H1 (cell line): Measurements from ENCODE around the gene BIRC5. TPM values are rescaled to one million over a fixed set of nuclear protein-coding genes. Genes with fewer than 3 reads are reported as not detected.

Experiments used
- CTCF ChIA-PET: fragments of 300-600 bp; sonication (Branson Sonifier 250); formaldehyde crosslinking; loops from one replicate; lab custom pipeline; 2021; ENCODE audit not compliant: partially characterized antibody; lab: Charles Lee
- POLR2A ChIA-PET: fragments of 300-600 bp; sonication (Branson Sonifier 250); formaldehyde crosslinking; loops from one replicate; lab custom pipeline; 2021; ENCODE audit warnings: inconsistent platforms; ENCODE audit not compliant: partially characterized antibody; lab: Charles Lee
- DNase-seq, 2 experiments: peaks; one replicate each; pipeline versions ENCODE4 v3.0.0 to v3.0.0-alpha.2; 2010 to 2022; ENCODE audit warnings: low spot score in 2 of 2, low read depth in 1 of 2, mixed read lengths in 1 of 2
- FAIRE-seq: peaks from 2 replicates; lab custom pipeline; 2011; peaks lifted over from hg19 to GRCh38; lab: Jason Lieb, UNC
- H2AFZ ChIP-seq: 2 replicates; pipeline ENCODE4 v1.8.1; 2012; ENCODE audit warnings: low read length, inconsistent platforms
- H2AK5ac ChIP-seq: 2 replicates; pipeline ENCODE4 v1.6.1; 2013; ENCODE audit warnings: low read depth, low read length
- H2BK120ac ChIP-seq: replicated peaks from 2 replicates; pipeline ENCODE3; 2013; ENCODE audit warnings: low read depth, low read length, inconsistent platforms
- H2BK12ac ChIP-seq: 2 replicates; pipeline ENCODE4 v1.6.1; 2013; ENCODE audit warnings: low read depth, low read length
- H2BK15ac ChIP-seq: 2 replicates; pipeline ENCODE4 v1.6.1; 2013; ENCODE audit warnings: low read length
- H2BK20ac ChIP-seq: 2 replicates; pipeline ENCODE4 v1.6.1; 2013; ENCODE audit warnings: low read length
- H2BK5ac ChIP-seq: 2 replicates; pipeline ENCODE4 v1.6.1; 2013; ENCODE audit warnings: low read depth, low read length
- H3K14ac ChIP-seq: 2 replicates; pipeline ENCODE4 v1.6.1; 2013; ENCODE audit warnings: inconsistent platforms; ENCODE audit not compliant: insufficient read length
- H3K18ac ChIP-seq: 2 replicates; pipeline ENCODE4 v1.6.1; 2013; ENCODE audit warnings: low read length; ENCODE audit errors: extremely low read depth
- H3K23ac ChIP-seq: 2 replicates; pipeline ENCODE4 v1.6.1; 2013; ENCODE audit warnings: inconsistent platforms; ENCODE audit not compliant: insufficient read length
- H3K23me2 ChIP-seq: 2 replicates; pipeline ENCODE4 v1.6.1; 2013; ENCODE audit warnings: low read depth, low read length
- H3K27ac ChIP-seq: 2 replicates; pipeline ENCODE4 v1.6.1; 2011; ENCODE audit warnings: low read depth, low read length, inconsistent platforms
- H3K27me3 ChIP-seq, 4 experiments: replicated peaks in 1 of 4; 1 replicate in 1 of 4; 2 replicates in 3 of 4; pipeline versions ENCODE4 v1.6.1 to v1.8.1; 2011 to 2013; ENCODE audit warnings: low read length in 3 of 4, mild to moderate bottlenecking in 3 of 4, inconsistent platforms in 2 of 4, mixed read lengths in 2 of 4, moderate library complexity in 1 of 4; ENCODE audit not compliant: control insufficient read depth in 3 of 4, insufficient read depth in 3 of 4; ENCODE audit errors: extremely low read depth in 1 of 4
- H3K36me3 ChIP-seq, 4 experiments: 2 replicates each; pipeline versions ENCODE4 v1.6.1 to v1.8.1; 2011 to 2013; ENCODE audit warnings: mild to moderate bottlenecking in 4 of 4, low read length in 3 of 4, moderate library complexity in 2 of 4, control low read depth in 1 of 4, inconsistent platforms in 1 of 4; ENCODE audit not compliant: insufficient read depth in 4 of 4, control insufficient read depth in 2 of 4
- H3K4ac ChIP-seq: replicated peaks from 2 replicates; pipeline ENCODE3; 2013; ENCODE audit warnings: low read length, low read depth, mixed read lengths, inconsistent platforms; ENCODE audit not compliant: insufficient read length
- H3K4me1 ChIP-seq, 4 experiments: replicated peaks in 1 of 4; 1 replicate in 1 of 4; 2 replicates in 3 of 4; pipeline versions ENCODE4 v1.6.1 to v1.8.1; 2011 to 2013; ENCODE audit warnings: low read length in 3 of 4, inconsistent platforms in 2 of 4, mixed read lengths in 1 of 4; ENCODE audit not compliant: insufficient read depth in 4 of 4, control insufficient read depth in 3 of 4
- H3K4me2 ChIP-seq, 2 experiments: 2 replicates each; pipeline versions ENCODE4 v1.6.1 to v1.8.1; 2011 to 2013; ENCODE audit warnings: low read depth in 2 of 2, low read length in 2 of 2, control low read depth in 1 of 2, inconsistent platforms in 1 of 2, mild to moderate bottlenecking in 1 of 2; ENCODE audit not compliant: insufficient read depth in 1 of 2
- H3K4me3 ChIP-seq, 4 experiments: fragments of 200-600, 300-600 bp in 1 of 4; sonication (generic), shearing (Covaris generic), sonication (Bioruptor Twin) in 1 of 4; 2 replicates each; pipeline versions ENCODE4 v1.5.1 to v1.8.1; 2011 to 2016; ENCODE audit warnings: low read length in 4 of 4, low read depth in 3 of 4, control low read depth in 2 of 4, inconsistent platforms in 2 of 4, mild to moderate bottlenecking in 2 of 4, mixed read lengths in 1 of 4, moderate library complexity in 1 of 4; ENCODE audit not compliant: insufficient read depth in 2 of 4; ENCODE audit errors: extremely low read depth in 1 of 4
- H3K56ac ChIP-seq: replicated peaks from 2 replicates; pipeline ENCODE3; 2013; ENCODE audit warnings: low read depth, mild to moderate bottlenecking, mixed read lengths, low read length, inconsistent platforms; ENCODE audit not compliant: insufficient read length
- H3K79me1 ChIP-seq: 2 replicates; pipeline ENCODE4 v1.6.1; 2013; ENCODE audit warnings: low read depth, low read length, control low read depth
- H3K79me2 ChIP-seq, 2 experiments: 2 replicates each; pipeline versions ENCODE4 v1.6.1 to v1.8.1; 2012 to 2013; ENCODE audit warnings: low read length in 2 of 2, mild to moderate bottlenecking in 2 of 2, inconsistent platforms in 1 of 2; ENCODE audit not compliant: insufficient read depth in 2 of 2, control insufficient read depth in 1 of 2
- H3K9ac ChIP-seq, 4 experiments: replicated peaks in 1 of 4; 1 replicate in 1 of 4; 2 replicates in 3 of 4; pipeline versions ENCODE4 v1.6.1 to v1.8.1; 2011 to 2013; ENCODE audit warnings: low read depth in 3 of 4, low read length in 3 of 4, control low read depth in 2 of 4, mild to moderate bottlenecking in 2 of 4, moderate library complexity in 2 of 4, inconsistent platforms in 1 of 4; ENCODE audit errors: extremely low read depth in 1 of 4
- H3K9me3 ChIP-seq, 2 experiments: 2 replicates each; pipeline versions ENCODE4 v1.6.1 to v1.8.1; 2012 to 2013; ENCODE audit warnings: mild to moderate bottlenecking in 2 of 2, moderate library complexity in 2 of 2, control low read depth in 1 of 2, inconsistent platforms in 1 of 2, low read depth in 1 of 2, low read length in 1 of 2, mixed read lengths in 1 of 2; ENCODE audit not compliant: insufficient read depth in 2 of 2
- H4K20me1 ChIP-seq, 2 experiments: replicated peaks in 1 of 2; 2 replicates each; pipeline versions ENCODE3 to v1.8.1; 2011 to 2013; ENCODE audit warnings: inconsistent platforms in 2 of 2, low read length in 2 of 2, mild to moderate bottlenecking in 1 of 2; ENCODE audit not compliant: insufficient read depth in 2 of 2, control insufficient read depth in 1 of 2
- H4K5ac ChIP-seq: 2 replicates; pipeline ENCODE4 v1.6.1; 2013; ENCODE audit warnings: low read length, low read depth, mixed read lengths, inconsistent platforms; ENCODE audit not compliant: insufficient read length
- H4K8ac ChIP-seq: 2 replicates; pipeline ENCODE4 v1.8.0; 2013; ENCODE audit warnings: mild to moderate bottlenecking, moderate library complexity, low read length, inconsistent platforms; ENCODE audit not compliant: insufficient read depth; ENCODE audit errors: extremely low read depth
- H4K91ac ChIP-seq: replicated peaks from 2 replicates; pipeline ENCODE3; 2013; ENCODE audit warnings: low read length, mixed read lengths, inconsistent platforms; ENCODE audit not compliant: insufficient read length
- CHD2 ChIP-seq: IDR thresholded peaks from 2 replicates; pipeline ENCODE4 v1.6.1; 2012; ENCODE audit warnings: low read length, improper control_type of control experiment
- EGR1 ChIP-seq: IDR thresholded peaks from 2 replicates; pipeline ENCODE4 v1.6.1; 2011; ENCODE audit warnings: low read depth, low read length, borderline replicate concordance
- EP300 ChIP-seq, 2 experiments: IDR thresholded peaks; 1 replicate in 1 of 2; 2 replicates in 1 of 2; pipeline ENCODE4 v1.6.1; 2011 to 2012; ENCODE audit warnings: low read depth in 2 of 2, low read length in 2 of 2, mild to moderate bottlenecking in 2 of 2, borderline replicate concordance in 1 of 2, inconsistent platforms in 1 of 2, moderate library complexity in 1 of 2
- EZH2 ChIP-seq: fragments of 200-600 bp; sonication (generic); IDR thresholded peaks from 2 replicates; pipeline ENCODE4 v1.7.1; 2012; ENCODE audit warnings: low read depth, mild to moderate bottlenecking, moderate library complexity, low read length, inconsistent platforms; ENCODE audit not compliant: severe bottlenecking
- HDAC2 ChIP-seq, 2 experiments: fragments of 300-600 bp in 1 of 2; sonication (generic) in 1 of 2; IDR thresholded peaks; 2 replicates each; pipeline ENCODE4 v1.6.1; 2011 to 2012; ENCODE audit warnings: low read depth in 2 of 2, low read length in 2 of 2, mild to moderate bottlenecking in 2 of 2, moderate library complexity in 2 of 2, borderline replicate concordance in 1 of 2, inconsistent platforms in 1 of 2
- JUN ChIP-seq: IDR thresholded peaks from 2 replicates; pipeline ENCODE4 v1.6.1; 2011; ENCODE audit warnings: low read depth, mild to moderate bottlenecking, improper control_type of control experiment, low read length
- NRF1 ChIP-seq: IDR thresholded peaks from 2 replicates; pipeline ENCODE4 v1.6.1; 2011; ENCODE audit warnings: mild to moderate bottlenecking, low read depth, low read length, improper control_type of control experiment
- POLR2A ChIP-seq, 2 experiments: IDR thresholded peaks; 1 replicate in 1 of 2; 2 replicates in 1 of 2; pipeline ENCODE4 v1.6.1; 2011; ENCODE audit warnings: low read depth in 2 of 2, low read length in 2 of 2, mild to moderate bottlenecking in 2 of 2; ENCODE audit errors: control extremely low read depth in 1 of 2
- SIN3A ChIP-seq, 2 experiments: IDR thresholded peaks in 1 of 2; conservative IDR thresholded peaks in 1 of 2; 2 replicates each; pipeline ENCODE4 v1.6.1; 2011 to 2012; ENCODE audit warnings: low read length in 2 of 2, improper control_type of control experiment in 1 of 2, low read depth in 1 of 2, mild to moderate bottlenecking in 1 of 2
- TBP ChIP-seq: IDR thresholded peaks from 2 replicates; pipeline ENCODE4 v1.6.1; 2011; ENCODE audit warnings: low read depth, low read length, improper control_type of control experiment
- YY1 ChIP-seq: IDR thresholded peaks from 2 replicates; pipeline ENCODE4 v1.6.1; 2011; ENCODE audit warnings: low read depth, mild to moderate bottlenecking, low read length
- WGBS, 2 experiments: shearing (Covaris generic) in 1 of 2; methylation state at CpG; one replicate each; pipeline versions ENCODE4 v1.1.6 to v1.1.7; 2013 to 2015; ENCODE audit warnings: low lambda C conversion rate in 2 of 2, mixed read lengths in 2 of 2, inconsistent platforms in 1 of 2, low coverage in 1 of 2, missing lambda C conversion rate in 1 of 2; ENCODE audit not compliant: insufficient replicate concordance in 2 of 2, insufficient coverage in 1 of 2, insufficient read length in 1 of 2; ENCODE audit errors: extremely low coverage in 1 of 2, missing lambda C conversion rate in 1 of 2; 5-methylcytosine and 5-hydroxymethylcytosine counted together
- polyA plus RNA-seq, 7 experiments: library from polyadenylated mRNA; depleted of rRNA in 3 of 7; stranded (reverse) in 5 of 7; unstranded in 2 of 7; fragments of >200 nt in 5 of 7; fragments of 200-250 nt in 2 of 7; gene quantifications; 1 replicate in 5 of 7; 2 replicates in 1 of 7; 4 replicates in 1 of 7; pipeline versions ENCODE4 v1.2.1 to v1.2.3, GENCODE V29; 2011 to 2013; ENCODE audit warnings: missing spikeins in 2 of 7, mixed read lengths in 2 of 7
- total RNA-seq: library from RNA; stranded (reverse); fragmentation: NEBNext Ultra II Directional; extraction: Animal tissue kit (Norgen Biotek cat#: 25700); gene quantifications from 2 replicates; pipeline ENCODE4 v1.2.1, GENCODE V29; 2021

BIRC5 gene
- total and polyA plus RNA-seq, 2 of the 8 experiments (the other 6 are each of a cell fraction or from before 2014, with no cell fraction given) = 42.2 to 108 TPM

DNA sequence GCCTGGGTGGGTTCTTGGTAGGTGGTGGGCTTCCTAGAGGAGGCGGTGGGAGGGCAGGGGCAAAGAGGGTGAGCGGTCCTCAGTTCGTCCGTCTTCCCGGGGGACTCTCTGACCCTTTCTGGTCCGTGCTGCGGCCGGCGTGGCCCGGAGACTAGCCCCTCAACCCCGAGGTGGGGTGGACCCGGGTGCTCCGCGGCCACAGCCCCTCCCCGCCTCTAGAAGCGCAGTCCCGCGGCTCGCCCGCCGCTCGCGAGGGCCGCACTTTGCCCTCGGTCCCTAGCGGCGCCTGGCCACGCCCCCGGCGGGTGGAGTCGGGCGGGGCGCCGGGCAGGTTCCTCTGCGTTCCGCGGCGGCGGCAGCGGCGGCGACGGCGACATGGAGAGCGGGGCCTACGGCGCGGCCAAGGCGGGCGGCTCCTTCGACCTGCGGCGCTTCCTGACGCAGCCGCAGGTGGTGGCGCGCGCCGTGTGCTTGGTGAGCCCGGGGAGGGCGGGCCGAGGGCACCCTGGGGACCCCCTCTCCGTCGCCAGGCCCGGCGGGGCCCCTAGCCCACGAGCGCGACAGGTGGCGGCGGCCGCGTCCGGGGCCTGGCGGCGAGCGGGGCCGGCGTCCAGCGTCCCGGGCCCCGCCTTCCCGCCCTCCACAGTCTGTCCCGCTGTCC lies 45.7 kb upstream of the BIRC5 start, which contains the start of gene SYNGR2:
TSS of gene SYNGR2 (plus strand) at position 340 of the 661 bp plus-strand sequence. CDS start at position 376, 36 bp downstream.
- peak in 1 of 2 experiments; percentile 93 for DNase-seq
- FAIRE-seq = no peak
- CTCF ChIA-PET = no interaction called here
- TF ChIP-seq POLR2A (IDR thresholded peaks at IDR 0.05; ENCODE audit: control extremely low read depth in 1 of 2, low read depth in 2 of 2, low read length in 2 of 2) (0 out of 3 replicates have a peak, but pooled peaks of 1 of the 2 experiments have one; percentile 18), HDAC2 (IDR thresholded peaks at IDR 0.05; ENCODE audit: borderline replicate concordance in 1 of 2, low read depth in 2 of 2, low read length in 2 of 2) (no peak), SIN3A (conservative IDR thresholded peaks at IDR 0.05 in 1 of 2, IDR thresholded peaks at IDR 0.05 in 1 of 2; ENCODE audit: low read depth in 1 of 2, low read length in 2 of 2) (0 out of 4 replicates have a peak, but pooled peaks of 1 of the 2 experiments have one; percentile 20), CHD2 (peak; percentile 68), YY1 (peak; percentile 47; the same call in 1 of the 2 replicates), EP300 (IDR thresholded peaks at IDR 0.05; ENCODE audit: borderline replicate concordance in 1 of 2, low read depth in 2 of 2, low read length in 2 of 2) (peak in 1 of 2 experiments; percentile 80; a peak in 2 of 3 replicates), JUN (no peak), EGR1 (peak; percentile 26; the same call in 1 of the 2 replicates), TBP (peak; percentile 32; the same call in 1 of the 2 replicates), EZH2 (no peak), NRF1 (no peak)

More for the DNA sequence above, 45.7 kb upstream of the BIRC5 start, which contains the start of gene SYNGR2:
- peak within 1 kb of the TSS; percentile 68; the same call in 1 of the 2 replicates for H2BK12ac ChIP-seq
- H3K14ac ChIP-seq = no peak within 1 kb of the TSS
- no peak within 1 kb of the TSS for H3K23ac ChIP-seq
- no peaks in the 10 kb centered on the region for H3K9me3 ChIP-seq
- H2BK120ac ChIP-seq = peak within 1 kb of the TSS; percentile 95
- H3K4ac ChIP-seq = peak within 1 kb of the TSS; percentile 91
- H4K20me1 ChIP-seq = peaks cover 11 to 12% of the 10 kb centered on the region in 2 experiments
- H2AFZ ChIP-seq = peak within 1 kb of the TSS; percentile 81; the same call in 1 of the 2 replicates
- H3K36me3 ChIP-seq = peaks cover 0 to 9% (median 0%) of the 10 kb centered on the region in 4 experiments; a peak in 2 of 8 replicates
- peak within 1 kb of the TSS; percentile 57 to 87 (median 65) for H3K4me3 ChIP-seq
- peak within 1 kb of the TSS; percentile 92; the same call in 1 of the 2 replicates for H2BK15ac ChIP-seq
- H2BK20ac ChIP-seq = no peak within 1 kb of the TSS
- H3K56ac ChIP-seq = no peak within 1 kb of the TSS
- H3K79me2 ChIP-seq = no peaks in the 10 kb centered on the region
- peaks cover 6% of the 10 kb centered on the region for H3K79me1 ChIP-seq
- H3K4me1 ChIP-seq = peaks cover 5 to 36% (median 19%) of the 10 kb centered on the region in 4 experiments
- peak within 1 kb of the TSS; percentile 73 for H4K91ac ChIP-seq
- peak within 1 kb of the TSS; percentile 23 for H4K5ac ChIP-seq
- POLR2A ChIA-PET = interaction anchor here (1.4 to 1.5 kb wide), 3 partner anchors 22 to 46 kb away, joined by 4 to 8 read pairs (median 4); partner anchors contain the start of gene BIRC5
- H3K27ac ChIP-seq = no peak within 1 kb of the TSS
- H2AK5ac ChIP-seq = no peak within 1 kb of the TSS
- H3K23me2 ChIP-seq = peaks cover 5% of the 10 kb centered on the region; the same call in 1 of the 2 replicates
- H3K18ac ChIP-seq = peak within 1 kb of the TSS; percentile 48
- peak within 1 kb of the TSS in 2 of 4 experiments; percentile 25 to 32; a peak in 3 of 7 replicates for H3K9ac ChIP-seq
- peak within 1 kb of the TSS; percentile 89; the same call in 1 of the 2 replicates for H4K8ac ChIP-seq
- WGBS, 2 experiments = 5% methylated on average over 16 of the region's 84 CpGs; no CpG with 5 or more reads in 1 of the 2 experiments
- H3K27me3 ChIP-seq = no peaks in the 10 kb centered on the region
- peak within 1 kb of the TSS; percentile 35; the same call in 1 of the 2 replicates for H2BK5ac ChIP-seq
- H3K4me2 ChIP-seq = peak within 1 kb of the TSS; percentile 65 to 83
